B cell (primary cell): ENCODE data around the gene SLC9A7. TPM values are rescaled to one million over a fixed set of nuclear protein-coding genes. Genes with fewer than 3 reads are reported as not detected.

ENCODE experiments used
- ATAC-seq: fragments of 200-7000 bp; cut with Tn5 transposase; one replicate; pipeline ENCODE4 v1.10.0; 2021; ENCODE audit warnings: low read depth, mild to moderate bottlenecking, moderate number of reproducible peaks, moderate library complexity
- CTCF ChIA-PET: fragments of 350-600 bp; sonication (Branson Sonifier 250); formaldehyde crosslinking; loops from one replicate; lab custom pipeline; 2021; ENCODE audit warnings: antibody characterized with exemption, inconsistent platforms; lab: Charles Lee
- POLR2A ChIA-PET: fragments of 350-600 bp; sonication (Branson Sonifier 250); formaldehyde crosslinking; loops from one replicate; lab custom pipeline; 2021; ENCODE audit warnings: antibody characterized with exemption; lab: Charles Lee
- DNase-seq: peaks from one replicate; pipeline ENCODE4 v3.0.0; 2013
- H2AFZ ChIP-seq: 2 replicates; pipeline ENCODE4 v1.6.1; 2012; ENCODE audit warnings: mild to moderate bottlenecking, low read depth, low read length; ENCODE audit not compliant: insufficient read depth, poor library complexity, severe bottlenecking
- H3K27ac ChIP-seq, 2 donors: 1 replicate in 1 of 2; 2 replicates in 1 of 2; pipeline ENCODE4 v1.5.1; 2012 to 2013; ENCODE audit warnings: low read length in 2 of 2, mild to moderate bottlenecking in 2 of 2, moderate library complexity in 1 of 2
- H3K27me3 ChIP-seq, 4 experiments: fragments of 200-600 bp in 1 of 4; sonication (generic) in 1 of 4; replicated peaks in 1 of 4; 1 replicate in 2 of 4; 2 replicates in 2 of 4; pipeline versions ENCODE4 v1.6.1 to v1.7.0; 2013 to 2016; ENCODE audit warnings: low read length in 3 of 4, mild to moderate bottlenecking in 2 of 4, mixed read lengths in 1 of 4, moderate library complexity in 1 of 4; ENCODE audit not compliant: insufficient read depth in 4 of 4, control insufficient read depth in 3 of 4; ENCODE audit errors: control extremely low read depth in 1 of 4
- H3K36me3 ChIP-seq, 2 experiments: replicated peaks in 1 of 2; 1 replicate in 1 of 2; 2 replicates in 1 of 2; pipeline versions ENCODE4 v1.6.1 to v1.7.1; 2013; ENCODE audit warnings: low read length in 1 of 2; ENCODE audit not compliant: insufficient read depth in 2 of 2, control insufficient read depth in 1 of 2; ENCODE audit errors: control extremely low read depth in 1 of 2, extremely low read depth in 1 of 2
- H3K4me1 ChIP-seq, 2 donors: fragments of 200-600 bp in 1 of 2; sonication (generic) in 1 of 2; 1 replicate in 1 of 2; 2 replicates in 1 of 2; pipeline versions ENCODE4 v1.5.1 to v1.6.1; 2013 to 2017; ENCODE audit warnings: low read length in 2 of 2; ENCODE audit not compliant: control insufficient read depth in 2 of 2, insufficient read depth in 2 of 2
- H3K4me2 ChIP-seq: replicated peaks from 2 replicates; pipeline ENCODE3; 2012; ENCODE audit warnings: mild to moderate bottlenecking, low read depth, low read length; ENCODE audit not compliant: poor library complexity, severe bottlenecking
- H3K4me3 ChIP-seq, 5 experiments: fragments of 200-600 bp in 1 of 5; sonication (generic) in 1 of 5; 1 replicate in 3 of 5; 2 replicates in 2 of 5; pipeline versions ENCODE4 v1.5.1 to v1.7.0; 2011 to 2016; ENCODE audit warnings: low read length in 4 of 5, mild to moderate bottlenecking in 4 of 5, low read depth in 2 of 5, control low read depth in 1 of 5, moderate library complexity in 1 of 5; ENCODE audit not compliant: insufficient read depth in 1 of 5; ENCODE audit errors: control extremely low read depth in 1 of 5, extremely low read depth in 1 of 5
- H3K79me2 ChIP-seq: fragments of 200-600 bp; sonication (generic); one replicate; pipeline ENCODE4 v1.6.0; 2016; ENCODE audit warnings: low read length; ENCODE audit not compliant: control insufficient read depth, insufficient read depth
- H3K9ac ChIP-seq: fragments of 200-600 bp; sonication (generic); 2 replicates; pipeline ENCODE4 v1.6.1; 2017; ENCODE audit warnings: mild to moderate bottlenecking, low read length, moderate library complexity
- H3K9me3 ChIP-seq, 3 donors: one replicate each; pipeline versions ENCODE4 v1.6.1 to v1.7.1; 2013; ENCODE audit warnings: low read length in 2 of 3; ENCODE audit not compliant: control insufficient read depth in 2 of 3, insufficient read depth in 1 of 3; ENCODE audit errors: control extremely low read depth in 1 of 3
- H4K20me1 ChIP-seq: 2 replicates; pipeline ENCODE4 v1.6.0; 2012; ENCODE audit warnings: mild to moderate bottlenecking, low read length; ENCODE audit not compliant: insufficient read depth, control insufficient read depth, poor library complexity, severe bottlenecking
- H3K27ac Mint-ChIP-seq: one replicate; pipeline ENCODE4 v1.8.0; 2021; ENCODE audit warnings: mixed read lengths
- H3K27me3 Mint-ChIP-seq: one replicate; pipeline ENCODE4 v1.8.0; 2021; ENCODE audit warnings: mixed read lengths
- H3K4me1 Mint-ChIP-seq: one replicate; pipeline ENCODE4 v1.8.0; 2021; ENCODE audit warnings: mixed read lengths
- H3K4me3 Mint-ChIP-seq: one replicate; pipeline ENCODE4 v1.8.0; 2021; ENCODE audit warnings: mixed read lengths
- H3K9me3 Mint-ChIP-seq: one replicate; pipeline ENCODE4 v1.8.0; 2022; ENCODE audit warnings: mixed read lengths; ENCODE audit not compliant: insufficient read depth
- CTCF ChIP-seq: fragments of 200-600 bp; IDR thresholded peaks from one replicate; pipeline ENCODE4 v1.8.0; 2022; ENCODE audit warnings: antibody characterized with exemption, mild to moderate bottlenecking
- EZH2 ChIP-seq: IDR thresholded peaks from 2 replicates; pipeline ENCODE4 v1.6.1; 2012; ENCODE audit warnings: borderline replicate concordance, low read depth, mild to moderate bottlenecking, moderate library complexity, low read length; ENCODE audit not compliant: insufficient read depth, poor library complexity, severe bottlenecking
- WGBS: methylation state at CpG from one replicate; pipeline ENCODE4 v1.1.5; 2013; ENCODE audit warnings: missing lambda C conversion rate; ENCODE audit not compliant: insufficient coverage; 5-methylcytosine and 5-hydroxymethylcytosine counted together
- intact Hi-C: fragments of 100-400 bp; cut with micrococcal nuclease; formaldehyde crosslinking; loops from one replicate; pipeline ENCODE4 v1.10.0; 2022
- polyA plus RNA-seq: library from polyadenylated mRNA; depleted of rRNA; stranded (reverse); fragments of >200 nt; gene quantifications from 2 replicates; pipeline ENCODE4 v1.2.3, GENCODE V29; 2012
- total RNA-seq, 2 donors: library from RNA; stranded (reverse); fragments of 120-200 nt in 1 of 2; gene quantifications; 1 replicate in 1 of 2; 2 replicates in 1 of 2; pipeline versions ENCODE4 v1.2.3 to v1.2.4, GENCODE V29; 2013 to 2022

SLC9A7 gene
- total and polyA plus RNA-seq, 2 donors (not counting 1 experiment from before 2014, with no cell fraction given): 24.9 to 53.2 TPM

GRCh38 chrX:46743046-46743445 is 15.9 kb downstream of the SLC9A7 start:
- CTCF ChIA-PET: no interaction called here
- no peak overlapping the region for H3K4me3 ChIP-seq
- H3K79me2 ChIP-seq: peaks cover 94% of the 10 kb centered on the region
- H3K4me2 ChIP-seq: peak overlapping the region; percentile 32
- DNase-seq (no peak), ATAC-seq (no peak)
- H3K9ac ChIP-seq: no peak overlapping the region
- intact Hi-C loops: no loop called here
- Mint-ChIP-seq H3K4me3 (peak overlapping the region; percentile 56), H3K27me3 (no peaks in the 10 kb centered on the region), H3K27ac (no peak overlapping the region), H3K9me3 (peaks cover 3% of the 10 kb centered on the region), H3K4me1 (peaks cover 57% of the 10 kb centered on the region)
- H3K4me1 ChIP-seq: peaks cover 23% of the 10 kb centered on the region in 2 donors
- WGBS: no CpG with 5 or more reads among the region's 1 CpG
- H3K27ac ChIP-seq: no peak overlapping the region
- no peak overlapping the region for H2AFZ ChIP-seq
- H3K9me3 ChIP-seq: peaks cover 0 to 3% (median 3%) of the 10 kb centered on the region in 3 donors
- H3K36me3 ChIP-seq: no peaks in the 10 kb centered on the region
- POLR2A ChIA-PET: no interaction called here
- peaks cover 5% of the 10 kb centered on the region for H4K20me1 ChIP-seq
- no peak for TF ChIP-seq EZH2
- TF ChIP-seq CTCF: no peak
- H3K27me3 ChIP-seq: no peaks in the 10 kb centered on the region

- Mint-ChIP-seq H3K27me3 (no peaks in the 10 kb centered on the region), H3K27ac (no peak overlapping the region), H3K4me1 (peaks cover 40% of the 10 kb centered on the region), H3K4me3 (no peak overlapping the region), H3K9me3 (peaks cover 5% of the 10 kb centered on the region)
- intact Hi-C loops: no loop called here
- WGBS: no CpG with 5 or more reads among the region's 1 CpG
- no peak overlapping the region for H3K4me3 ChIP-seq
- ATAC-seq (no peak), DNase-seq (no peak)
- H3K27me3 ChIP-seq: no peaks in the 10 kb centered on the region
- CTCF ChIA-PET: no interaction called here
- no peak overlapping the region for H3K9ac ChIP-seq
- TF ChIP-seq EZH2 (no peak), CTCF (no peak)
- POLR2A ChIA-PET: no interaction called here
- H3K9me3 ChIP-seq: peaks cover 0 to 14% (median 6%) of the 10 kb centered on the region in 3 donors
- H4K20me1 ChIP-seq: peaks cover 5% of the 10 kb centered on the region
- no peak overlapping the region for H3K27ac ChIP-seq
- peaks cover 0 to 6% of the 10 kb centered on the region in 2 experiments for H3K36me3 ChIP-seq
- no peak overlapping the region for H2AFZ ChIP-seq
- H3K79me2 ChIP-seq: peaks cover 93% of the 10 kb centered on the region
- no peak overlapping the region for H3K4me2 ChIP-seq
- H3K4me1 ChIP-seq: peaks cover 12 to 14% of the 10 kb centered on the region in 2 donors
These were observed 19.2 kb downstream of the SLC9A7 start for GRCh38 chrX:46739736-46740135.
